Breast epithelium (tissue), 3 donors: ENCODE measurements around the gene ZNF516.

Experiments used
- POLR2A ChIP-seq: fragments of 450-650 bp; IDR thresholded peaks from one replicate; pipeline ENCODE4 v1.6.1; 2016; ENCODE audit warnings: antibody characterized with exemption, mild to moderate bottlenecking, moderate library complexity
- POLR2AphosphoS5 ChIP-seq, 3 donors: sonication (generic); formaldehyde crosslinking; IDR thresholded peaks; one replicate each; pipeline ENCODE4 v1.6.1; 2017; ENCODE audit warnings: antibody characterized with exemption in 3 of 3
- TF ChIP-seq, protein P1 (sequence below), 3 donors: fragments of 450-650 bp; IDR thresholded peaks; one replicate each; pipeline ENCODE4 v1.5.1; 2016 to 2017; ENCODE audit warnings: antibody characterized with exemption in 3 of 3, mild to moderate bottlenecking in 3 of 3, moderate library complexity in 3 of 3

DNA sequence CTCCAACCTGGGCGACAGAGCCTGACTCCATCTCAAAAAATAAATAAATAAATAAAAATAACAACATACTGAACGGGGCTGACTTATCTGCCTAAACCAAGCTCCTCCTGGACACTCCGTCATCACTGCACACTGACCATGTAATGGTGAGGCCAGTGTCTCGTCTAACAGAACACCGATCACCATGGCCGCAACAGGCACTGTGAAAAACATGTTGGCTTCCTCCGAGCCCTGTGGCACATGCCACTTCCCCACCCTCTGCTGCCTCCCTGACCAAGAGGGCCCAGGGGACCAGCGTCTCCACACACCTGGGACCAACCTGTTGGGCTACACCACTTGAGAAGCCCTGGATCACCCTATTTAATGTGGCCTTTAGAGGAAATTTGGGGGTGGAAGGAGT lies 33.9 kb downstream of the ZNF516 start:
- no peak for TF ChIP-seq POLR2AphosphoS5 (IDR thresholded peaks at IDR 0.05)
- TF ChIP-seq, protein P1, sequence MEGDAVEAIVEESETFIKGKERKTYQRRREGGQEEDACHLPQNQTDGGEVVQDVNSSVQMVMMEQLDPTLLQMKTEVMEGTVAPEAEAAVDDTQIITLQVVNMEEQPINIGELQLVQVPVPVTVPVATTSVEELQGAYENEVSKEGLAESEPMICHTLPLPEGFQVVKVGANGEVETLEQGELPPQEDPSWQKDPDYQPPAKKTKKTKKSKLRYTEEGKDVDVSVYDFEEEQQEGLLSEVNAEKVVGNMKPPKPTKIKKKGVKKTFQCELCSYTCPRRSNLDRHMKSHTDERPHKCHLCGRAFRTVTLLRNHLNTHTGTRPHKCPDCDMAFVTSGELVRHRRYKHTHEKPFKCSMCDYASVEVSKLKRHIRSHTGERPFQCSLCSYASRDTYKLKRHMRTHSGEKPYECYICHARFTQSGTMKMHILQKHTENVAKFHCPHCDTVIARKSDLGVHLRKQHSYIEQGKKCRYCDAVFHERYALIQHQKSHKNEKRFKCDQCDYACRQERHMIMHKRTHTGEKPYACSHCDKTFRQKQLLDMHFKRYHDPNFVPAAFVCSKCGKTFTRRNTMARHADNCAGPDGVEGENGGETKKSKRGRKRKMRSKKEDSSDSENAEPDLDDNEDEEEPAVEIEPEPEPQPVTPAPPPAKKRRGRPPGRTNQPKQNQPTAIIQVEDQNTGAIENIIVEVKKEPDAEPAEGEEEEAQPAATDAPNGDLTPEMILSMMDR (IDR thresholded peaks at IDR 0.05): no peak
- no peak for TF ChIP-seq POLR2A
